Measurements from ENCODE around the gene TNRC6C. TPM values are rescaled to one million over a fixed set of nuclear protein-coding genes. Genes with fewer than 3 reads are reported as not detected.
"Not testable (repeated sequence)": the region's sequence is repeated elsewhere in the genome, so short reads cannot be mapped to it uniquely, and the experiment has no call there.

The TNRC6C gene
- total and polyA plus RNA-seq, 9 donors: 8.1 to 11.1 (median 8.8) TPM

DNA sequence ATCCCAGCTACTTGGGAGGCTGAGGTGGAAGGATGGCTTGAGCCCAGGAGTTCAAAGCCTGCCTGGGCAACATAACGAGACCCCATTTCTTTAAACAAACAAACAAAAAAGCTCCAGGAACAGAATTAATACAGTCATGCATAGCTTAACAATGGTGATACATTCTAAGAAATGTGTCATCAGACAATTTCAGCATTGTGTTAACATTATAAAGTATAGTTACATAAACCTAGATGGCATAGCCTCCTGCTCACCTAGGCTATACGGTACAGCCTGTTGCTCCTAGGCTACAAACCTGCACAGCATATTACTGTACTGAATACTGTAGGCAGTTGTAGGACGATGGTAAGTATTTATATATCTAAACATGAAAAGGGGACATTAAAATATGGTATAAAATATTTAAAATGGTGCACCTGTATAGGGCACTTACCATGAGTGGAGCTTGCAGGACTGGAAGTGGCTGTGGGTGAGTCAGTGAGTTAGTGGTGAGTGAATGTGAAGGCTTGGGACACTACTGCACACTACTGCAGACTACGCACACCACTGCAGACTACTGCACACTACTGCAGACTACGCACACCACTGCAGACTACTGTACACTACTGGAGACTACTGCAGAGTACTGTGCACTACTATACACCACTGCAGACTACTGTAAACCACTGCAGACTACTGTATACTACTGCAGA lies 95.4 kb downstream of the TNRC6C start:
- H3K27me3 ChIP-seq (ENCODE audit: control insufficient read depth, insufficient read depth, low read length): no peaks in the 10 kb centered on the region
- H3K9me3 ChIP-seq (replicated peaks; ENCODE audit: control insufficient read depth, low read depth, low read length): no peaks in the 10 kb centered on the region
- no peak overlapping the region for H3K27ac ChIP-seq (ENCODE audit: low read length)
- peaks cover 9% of the 10 kb centered on the region for H3K4me1 ChIP-seq (ENCODE audit: control insufficient read depth, insufficient read depth, low read length)
- H3K4me3 ChIP-seq (ENCODE audit: low read length): no peak overlapping the region
- H3K36me3 ChIP-seq (ENCODE audit: control insufficient read depth, insufficient read depth, low read length): peaks cover 43% of the 10 kb centered on the region
- no peak for DNase-seq
- WGBS (ENCODE audit: insufficient coverage): 100% methylated on average over 1 of the region's 5 CpGs

DNA sequence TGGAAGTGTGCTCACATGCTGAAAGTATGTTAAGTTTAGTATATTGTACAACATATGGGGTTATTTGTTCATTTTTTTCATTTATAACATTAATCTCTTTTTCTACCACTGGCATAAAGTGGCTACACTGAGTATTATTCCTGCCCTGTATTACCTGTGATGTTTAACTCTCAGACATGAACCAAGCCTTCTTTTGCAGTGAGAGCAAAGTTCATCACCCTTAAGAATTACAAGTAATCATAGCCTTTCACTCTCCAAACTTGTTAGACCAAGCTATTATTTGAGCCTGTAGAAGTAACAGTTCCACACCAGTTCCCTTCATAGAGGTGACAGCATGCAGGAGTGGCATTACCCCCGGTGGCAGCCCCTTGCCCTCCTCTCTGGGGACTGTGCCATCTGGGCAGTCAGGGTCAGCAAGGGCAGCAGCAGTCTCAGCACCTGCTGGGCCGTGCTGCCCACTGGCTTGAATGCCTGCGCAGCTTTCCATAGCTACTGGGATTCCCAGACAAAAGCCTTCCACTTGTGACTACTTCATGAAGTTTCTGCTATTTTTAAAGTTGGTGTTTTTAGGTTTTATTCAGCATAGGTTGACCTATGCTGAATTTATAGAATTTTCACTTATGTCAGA lies 98.7 kb downstream of the TNRC6C start:
- peaks cover 13% of the 10 kb centered on the region for H3K36me3 ChIP-seq (ENCODE audit: control insufficient read depth, insufficient read depth, low read length)
- H3K27ac ChIP-seq (ENCODE audit: low read length): no peak overlapping the region
- H3K4me1 ChIP-seq (ENCODE audit: control insufficient read depth, insufficient read depth, low read length): peaks cover 15% of the 10 kb centered on the region
- H3K4me3 ChIP-seq (ENCODE audit: low read length): no peak overlapping the region
- H3K9me3 ChIP-seq (replicated peaks; ENCODE audit: control insufficient read depth, low read depth, low read length): no peaks in the 10 kb centered on the region
- H3K27me3 ChIP-seq (ENCODE audit: control insufficient read depth, insufficient read depth, low read length): no peaks in the 10 kb centered on the region
- WGBS (ENCODE audit: insufficient coverage): 86% methylated on average over 2 of the region's 3 CpGs
- DNase-seq: no peak

GRCh38 chr17:78058001-78058400 lies 99.5 kb downstream of the TNRC6C start:
- no peak for DNase-seq
- no peaks in the 10 kb centered on the region for H3K27me3 ChIP-seq (ENCODE audit: control insufficient read depth, insufficient read depth, low read length)
- peak overlapping the region; percentile 25 for H3K27ac ChIP-seq (ENCODE audit: low read length)
- peaks cover 15% of the 10 kb centered on the region for H3K4me1 ChIP-seq (ENCODE audit: control insufficient read depth, insufficient read depth, low read length)
- H3K4me3 ChIP-seq (ENCODE audit: low read length): no peak overlapping the region
- H3K36me3 ChIP-seq (ENCODE audit: control insufficient read depth, insufficient read depth, low read length): peaks cover 11% of the 10 kb centered on the region
- no peaks in the 10 kb centered on the region for H3K9me3 ChIP-seq (replicated peaks; ENCODE audit: control insufficient read depth, low read depth, low read length)
- 76% methylated on average over 5 of the region's 6 CpGs for WGBS (ENCODE audit: insufficient coverage)

DNA sequence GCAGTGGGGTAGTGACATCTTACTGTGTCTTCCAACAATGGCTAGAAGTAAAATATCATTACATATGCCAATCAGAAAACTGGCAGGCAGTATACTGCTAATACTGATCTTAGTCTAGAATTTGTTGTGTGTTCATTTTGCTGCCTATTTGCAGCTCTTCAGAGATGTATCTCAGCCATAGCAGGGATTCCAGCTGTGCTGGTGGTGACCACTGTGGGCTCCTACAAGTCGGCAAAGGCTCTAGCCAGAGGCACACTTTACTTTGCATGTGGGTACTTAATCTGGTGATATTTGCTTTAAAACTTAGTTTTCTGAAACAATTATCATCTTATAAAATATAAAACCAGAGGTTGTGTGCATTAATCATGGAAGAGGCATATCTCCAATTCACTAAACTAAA lies 100.1 kb downstream of the TNRC6C start:
- WGBS (ENCODE audit: insufficient coverage): no CpG with 5 or more reads among the region's 1 CpG
- H3K4me1 ChIP-seq (ENCODE audit: control insufficient read depth, insufficient read depth, low read length): peaks cover 15% of the 10 kb centered on the region
- no peak for DNase-seq
- H3K27ac ChIP-seq (ENCODE audit: low read length): peak overlapping the region; percentile 25
- H3K4me3 ChIP-seq (ENCODE audit: low read length): no peak overlapping the region
- no peaks in the 10 kb centered on the region for H3K27me3 ChIP-seq (ENCODE audit: control insufficient read depth, insufficient read depth, low read length)
- H3K36me3 ChIP-seq (ENCODE audit: control insufficient read depth, insufficient read depth, low read length): peaks cover 11% of the 10 kb centered on the region
- H3K9me3 ChIP-seq (replicated peaks; ENCODE audit: control insufficient read depth, low read depth, low read length): no peaks in the 10 kb centered on the region

DNA sequence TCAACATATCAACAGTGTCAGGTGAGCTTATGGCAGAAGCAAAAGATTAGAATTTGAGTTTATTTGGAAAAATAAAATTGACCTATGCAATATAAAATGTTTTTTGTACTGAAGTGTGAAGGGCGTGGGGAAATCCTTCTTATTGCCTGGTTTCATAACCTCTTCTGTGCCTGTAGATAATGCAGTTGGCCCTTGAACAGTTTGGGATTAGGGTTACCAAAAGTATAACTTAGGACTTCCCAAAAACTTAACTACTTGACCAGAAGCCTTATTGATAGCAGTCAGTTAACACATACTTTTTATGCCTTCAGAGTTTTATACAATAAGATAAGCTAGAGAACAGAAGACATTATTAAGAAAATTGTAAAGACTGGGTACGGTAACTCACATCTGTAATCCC lies 104.1 kb downstream of the TNRC6C start:
- no peak for DNase-seq
- Histone ChIP-seq H3K4me1 (ENCODE audit: control insufficient read depth, insufficient read depth, low read length) (peaks cover 13% of the 10 kb centered on the region), H3K27me3 (ENCODE audit: control insufficient read depth, insufficient read depth, low read length) (no peaks in the 10 kb centered on the region), H3K9me3 (replicated peaks; ENCODE audit: control insufficient read depth, low read depth, low read length) (no peaks in the 10 kb centered on the region), H3K27ac (ENCODE audit: low read length) (no peak overlapping the region), H3K4me3 (ENCODE audit: low read length) (no peak overlapping the region), H3K36me3 (ENCODE audit: control insufficient read depth, insufficient read depth, low read length) (peaks cover 18% of the 10 kb centered on the region)
- 100% methylated on average over 1 of the region's 2 CpGs for WGBS (ENCODE audit: insufficient coverage)

GRCh38 chr17:78063489-78063888 lies 105.0 kb downstream of the TNRC6C start:
- Histone ChIP-seq H3K27ac (ENCODE audit: low read length) (no peak overlapping the region), H3K4me3 (ENCODE audit: low read length) (no peak overlapping the region), H3K4me1 (ENCODE audit: control insufficient read depth, insufficient read depth, low read length) (peaks cover 8% of the 10 kb centered on the region), H3K36me3 (ENCODE audit: control insufficient read depth, insufficient read depth, low read length) (peaks cover 22% of the 10 kb centered on the region), H3K27me3 (ENCODE audit: control insufficient read depth, insufficient read depth, low read length) (no peaks in the 10 kb centered on the region), H3K9me3 (replicated peaks; ENCODE audit: control insufficient read depth, low read depth, low read length) (no peaks in the 10 kb centered on the region)
- DNase-seq: no peak

DNA sequence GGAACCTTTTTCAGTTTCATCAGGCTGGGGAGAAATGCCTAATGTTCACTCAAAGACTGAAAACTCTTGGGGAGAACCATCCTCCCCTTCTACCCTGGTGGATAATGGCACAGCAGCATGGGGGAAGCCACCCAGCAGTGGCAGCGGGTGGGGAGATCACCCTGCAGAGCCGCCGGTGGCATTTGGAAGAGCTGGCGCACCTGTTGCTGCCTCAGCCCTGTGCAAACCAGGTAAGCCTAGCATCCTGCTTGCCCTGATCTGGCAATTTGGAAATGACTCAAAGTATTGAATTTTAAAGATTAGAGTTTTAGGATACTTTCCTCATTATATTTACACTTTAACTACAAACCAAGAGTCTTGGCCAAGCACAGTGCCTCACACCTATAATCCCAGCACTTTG lies 106.2 kb downstream of the TNRC6C start:
- H3K27me3 ChIP-seq (ENCODE audit: control insufficient read depth, insufficient read depth, low read length): no peaks in the 10 kb centered on the region
- WGBS (ENCODE audit: insufficient coverage): no CpG with 5 or more reads among the region's 4 CpGs
- no peak overlapping the region for H3K27ac ChIP-seq (ENCODE audit: low read length)

DNA sequence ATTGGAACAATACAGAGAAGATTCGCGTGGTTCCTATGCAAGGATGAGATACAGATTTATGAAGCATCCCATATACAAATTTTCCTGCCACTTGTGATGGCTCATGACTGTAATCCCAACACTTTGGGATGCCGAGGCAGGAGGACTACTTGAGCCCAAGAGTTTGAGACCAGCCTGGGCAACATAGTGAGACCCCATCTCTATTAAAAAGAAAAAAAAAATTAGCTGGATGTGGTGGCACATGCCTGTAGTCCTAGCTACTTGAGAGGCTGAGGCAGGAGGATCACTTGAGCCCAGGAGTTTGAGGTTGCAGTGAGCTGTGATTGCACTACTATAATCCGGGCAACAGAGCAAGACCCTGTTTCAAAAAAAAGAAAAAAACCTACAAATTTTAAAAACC lies 108.5 kb downstream of the TNRC6C start:
- DNase-seq; H3K27ac ChIP-seq (ENCODE audit: low read length); H3K4me3 ChIP-seq (ENCODE audit: low read length); H3K27me3 ChIP-seq (ENCODE audit: control insufficient read depth, insufficient read depth, low read length); H3K9me3 ChIP-seq (replicated peaks; ENCODE audit: control insufficient read depth, low read depth, low read length); H3K4me1 ChIP-seq (ENCODE audit: control insufficient read depth, insufficient read depth, low read length): not testable (repeated sequence)
- peaks cover 40% of the 10 kb centered on the region for H3K36me3 ChIP-seq (ENCODE audit: control insufficient read depth, insufficient read depth, low read length)
- WGBS (ENCODE audit: insufficient coverage): no CpG with 5 or more reads among the region's 4 CpGs

More for the DNA sequence above, 106.2 kb downstream of the TNRC6C start:
- H3K36me3 ChIP-seq (ENCODE audit: control insufficient read depth, insufficient read depth, low read length): peaks cover 26% of the 10 kb centered on the region
- no peak overlapping the region for H3K4me3 ChIP-seq (ENCODE audit: low read length)
- H3K9me3 ChIP-seq (replicated peaks; ENCODE audit: control insufficient read depth, low read depth, low read length): no peaks in the 10 kb centered on the region
- DNase-seq: no peak
- no peaks in the 10 kb centered on the region for H3K4me1 ChIP-seq (ENCODE audit: control insufficient read depth, insufficient read depth, low read length)

- H3K4me1 ChIP-seq (ENCODE audit: control insufficient read depth, insufficient read depth, low read length): no peaks in the 10 kb centered on the region
- no peak overlapping the region for H3K4me3 ChIP-seq (ENCODE audit: low read length)
- no peak for DNase-seq
- H3K9me3 ChIP-seq (replicated peaks; ENCODE audit: control insufficient read depth, low read depth, low read length): no peaks in the 10 kb centered on the region
- no peaks in the 10 kb centered on the region for H3K27me3 ChIP-seq (ENCODE audit: control insufficient read depth, insufficient read depth, low read length)
- peaks cover 62% of the 10 kb centered on the region for H3K36me3 ChIP-seq (ENCODE audit: control insufficient read depth, insufficient read depth, low read length)
- WGBS (ENCODE audit: insufficient coverage): 77% methylated on average over 2 of the region's 4 CpGs
- no peak overlapping the region for H3K27ac ChIP-seq (ENCODE audit: low read length)
Observed at GRCh38 chr17:78069695-78070094, 111.2 kb downstream of the TNRC6C start.

GRCh38 chr17:78072961-78073360 lies 114.5 kb downstream of the TNRC6C start:
- no peaks in the 10 kb centered on the region for H3K4me1 ChIP-seq (ENCODE audit: control insufficient read depth, insufficient read depth, low read length)
- H3K9me3 ChIP-seq (replicated peaks; ENCODE audit: control insufficient read depth, low read depth, low read length): no peaks in the 10 kb centered on the region
- H3K4me3 ChIP-seq (ENCODE audit: low read length): no peak overlapping the region
- no peaks in the 10 kb centered on the region for H3K27me3 ChIP-seq (ENCODE audit: control insufficient read depth, insufficient read depth, low read length)
- H3K36me3 ChIP-seq (ENCODE audit: control insufficient read depth, insufficient read depth, low read length): peaks cover 66% of the 10 kb centered on the region
- no peak for DNase-seq
- 100% methylated on average over 1 of the region's 3 CpGs for WGBS (ENCODE audit: insufficient coverage)
- H3K27ac ChIP-seq (ENCODE audit: low read length): no peak overlapping the region

All from muscle of leg (tissue), 11 donors.